Epithelial cell of esophagus (primary cell): ENCODE measurements around the gene SRMS.
A peak's percentile ranks its signal among the peaks of the same experiment; 100 is the strongest.

Source experiments
- DNase-seq: peaks from one replicate; pipeline ENCODE4 v3.0.0; 2010; ENCODE audit warnings: low read depth
- H3K4me3 ChIP-seq: 2 replicates; pipeline ENCODE4 v1.5.1; 2011; ENCODE audit warnings: mild to moderate bottlenecking, low read length, control low read depth
- TF ChIP-seq, protein P1 (sequence below): IDR thresholded peaks from 2 replicates; pipeline ENCODE4 v1.5.1; 2011; ENCODE audit warnings: low read depth, mild to moderate bottlenecking, low read length, control low read depth, inconsistent platforms; ENCODE audit not compliant: insufficient read depth; ENCODE audit errors: missing control alignments

SRMS gene

DNA sequence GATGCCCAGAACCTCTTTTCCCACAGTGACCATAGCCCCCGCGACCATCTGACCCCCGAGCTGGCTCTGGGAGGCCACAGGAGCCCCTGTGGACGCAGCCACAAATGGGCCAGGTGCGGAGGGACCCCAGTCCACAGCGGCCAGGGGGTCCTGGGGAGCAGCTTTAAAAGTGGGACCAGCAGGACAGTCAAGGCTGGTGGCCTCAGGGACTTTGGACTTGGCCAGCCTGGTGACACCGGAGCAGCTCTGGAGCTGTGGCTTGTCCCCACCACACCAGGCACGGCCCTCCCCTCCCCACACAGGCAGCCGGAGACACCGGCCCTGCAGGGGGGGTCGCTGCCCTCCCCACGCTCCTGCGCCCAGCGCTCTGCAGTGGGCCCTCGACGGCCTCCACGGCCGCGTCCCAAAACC, 9.9 kb upstream of the SRMS start:
- TF ChIP-seq, protein P1, sequence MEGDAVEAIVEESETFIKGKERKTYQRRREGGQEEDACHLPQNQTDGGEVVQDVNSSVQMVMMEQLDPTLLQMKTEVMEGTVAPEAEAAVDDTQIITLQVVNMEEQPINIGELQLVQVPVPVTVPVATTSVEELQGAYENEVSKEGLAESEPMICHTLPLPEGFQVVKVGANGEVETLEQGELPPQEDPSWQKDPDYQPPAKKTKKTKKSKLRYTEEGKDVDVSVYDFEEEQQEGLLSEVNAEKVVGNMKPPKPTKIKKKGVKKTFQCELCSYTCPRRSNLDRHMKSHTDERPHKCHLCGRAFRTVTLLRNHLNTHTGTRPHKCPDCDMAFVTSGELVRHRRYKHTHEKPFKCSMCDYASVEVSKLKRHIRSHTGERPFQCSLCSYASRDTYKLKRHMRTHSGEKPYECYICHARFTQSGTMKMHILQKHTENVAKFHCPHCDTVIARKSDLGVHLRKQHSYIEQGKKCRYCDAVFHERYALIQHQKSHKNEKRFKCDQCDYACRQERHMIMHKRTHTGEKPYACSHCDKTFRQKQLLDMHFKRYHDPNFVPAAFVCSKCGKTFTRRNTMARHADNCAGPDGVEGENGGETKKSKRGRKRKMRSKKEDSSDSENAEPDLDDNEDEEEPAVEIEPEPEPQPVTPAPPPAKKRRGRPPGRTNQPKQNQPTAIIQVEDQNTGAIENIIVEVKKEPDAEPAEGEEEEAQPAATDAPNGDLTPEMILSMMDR, result no peak
- DNase-seq, result no peak
- H3K4me3 ChIP-seq, result no peak overlapping the region

DNA sequence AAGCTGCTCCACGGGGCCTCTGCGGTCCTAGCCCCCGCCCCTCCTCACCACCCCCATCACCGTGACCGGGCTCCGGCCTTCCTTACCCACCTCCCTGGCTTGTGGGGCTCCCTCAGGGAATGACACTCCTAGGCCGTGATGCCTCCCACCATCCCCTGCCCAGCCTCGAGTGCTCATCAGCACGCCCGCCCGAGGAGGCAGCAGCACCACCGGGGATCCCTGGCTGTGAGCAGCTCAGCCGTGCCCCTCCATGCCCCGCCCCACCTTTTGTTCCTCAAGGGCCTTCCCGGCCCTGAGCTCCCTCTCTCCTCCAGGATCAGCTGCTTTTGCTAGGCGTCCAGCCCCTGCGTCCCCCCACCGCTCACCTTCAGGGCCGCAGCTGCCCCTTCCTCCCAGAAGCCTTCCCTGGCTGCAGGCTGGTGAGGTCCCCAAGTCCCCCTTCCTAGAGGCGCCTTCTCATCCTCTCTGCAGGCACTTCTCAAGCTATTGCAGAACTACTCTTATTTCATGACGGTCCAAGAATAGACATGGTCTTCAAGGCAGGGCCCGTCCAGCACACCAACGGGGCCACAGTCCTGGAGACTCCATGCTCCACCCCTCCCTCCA, 9.4 kb upstream of the SRMS start:
- no peak for DNase-seq
- H3K4me3 ChIP-seq, result no peak overlapping the region
- TF ChIP-seq, protein P1, result no peak

DNA sequence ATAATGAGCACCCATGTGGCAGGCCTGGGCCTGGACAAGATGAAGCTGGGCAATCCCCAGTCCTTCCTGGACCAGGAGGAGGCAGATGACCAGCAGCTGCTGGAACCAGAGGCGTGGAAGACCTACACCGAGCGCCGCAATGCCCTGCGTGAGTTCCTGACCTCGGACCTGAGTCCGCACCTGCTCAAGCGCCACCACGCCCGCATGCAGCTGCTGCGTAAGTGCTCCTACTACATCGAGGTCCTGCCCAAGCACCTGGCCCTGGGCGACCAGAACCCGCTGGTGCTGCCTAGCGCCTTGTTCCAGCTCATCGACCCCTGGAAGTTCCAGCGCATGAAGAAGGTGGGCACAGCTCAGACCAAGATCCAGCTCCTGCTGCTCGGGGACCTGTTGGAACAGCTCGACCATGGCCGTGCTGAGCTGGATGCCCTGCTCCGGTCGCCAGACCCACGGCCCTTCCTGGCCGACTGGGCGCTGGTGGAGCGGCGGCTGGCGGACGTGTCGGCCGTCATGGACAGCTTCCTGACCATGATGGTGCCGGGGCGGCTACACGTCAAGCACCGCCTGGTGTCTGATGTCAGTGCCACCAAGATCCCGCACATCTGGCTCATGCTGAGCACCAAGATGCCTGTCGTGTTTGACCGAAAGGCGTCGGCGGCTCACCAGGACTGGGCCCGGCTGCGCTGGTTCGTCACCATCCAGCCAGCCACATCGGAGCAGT, 8.3 kb upstream of the SRMS start:
- no peak overlapping the region for H3K4me3 ChIP-seq
- DNase-seq, result no peak
- TF ChIP-seq, protein P1, result no peak

DNA sequence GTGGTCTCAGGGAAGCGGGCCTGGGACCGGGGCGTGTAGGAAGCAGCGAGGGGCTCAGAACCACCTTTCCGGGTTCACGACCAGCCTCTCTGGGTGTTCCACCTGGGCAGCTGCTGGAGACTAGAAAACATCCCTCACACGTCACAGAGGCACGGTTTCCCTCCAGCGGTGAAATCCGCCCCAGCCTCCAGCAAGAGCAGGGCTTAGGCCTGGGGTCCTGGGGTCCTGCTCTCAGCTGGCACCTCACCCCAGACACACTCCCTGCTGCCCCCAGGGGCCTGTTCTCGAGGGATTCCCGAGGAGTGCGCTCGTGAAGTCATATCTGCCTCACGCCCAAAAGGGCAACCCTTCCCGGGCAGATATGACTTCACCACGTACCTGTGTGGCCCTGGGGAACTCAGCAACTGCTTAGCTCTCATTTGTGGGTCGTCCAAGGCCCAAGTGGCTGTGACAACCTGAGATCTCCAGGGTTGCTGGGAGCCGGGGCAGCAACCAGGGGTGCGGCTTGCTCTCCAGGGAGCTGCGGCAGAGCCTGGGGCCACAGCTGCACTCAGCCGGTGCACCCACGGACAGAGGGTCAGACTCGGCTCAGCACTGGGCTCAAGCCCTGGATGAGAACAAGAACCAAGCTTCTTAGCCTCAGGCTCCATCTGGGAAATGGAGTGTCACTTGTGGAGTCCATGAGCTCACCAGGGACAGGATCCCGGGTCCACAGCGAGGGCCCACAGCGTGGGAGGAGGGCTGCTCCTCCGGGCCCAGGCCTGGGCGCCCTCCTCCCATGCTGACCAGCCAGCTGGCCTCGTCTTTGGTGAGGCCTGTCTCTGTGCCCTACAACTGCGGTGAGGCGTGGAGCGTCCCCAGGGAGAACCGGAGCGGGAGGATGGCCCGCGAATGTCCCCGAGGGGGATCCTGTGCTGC, 7.1 kb upstream of the SRMS start:
- no peak for DNase-seq
- TF ChIP-seq, protein P1, result no peak
- H3K4me3 ChIP-seq, result no peak overlapping the region

DNA sequence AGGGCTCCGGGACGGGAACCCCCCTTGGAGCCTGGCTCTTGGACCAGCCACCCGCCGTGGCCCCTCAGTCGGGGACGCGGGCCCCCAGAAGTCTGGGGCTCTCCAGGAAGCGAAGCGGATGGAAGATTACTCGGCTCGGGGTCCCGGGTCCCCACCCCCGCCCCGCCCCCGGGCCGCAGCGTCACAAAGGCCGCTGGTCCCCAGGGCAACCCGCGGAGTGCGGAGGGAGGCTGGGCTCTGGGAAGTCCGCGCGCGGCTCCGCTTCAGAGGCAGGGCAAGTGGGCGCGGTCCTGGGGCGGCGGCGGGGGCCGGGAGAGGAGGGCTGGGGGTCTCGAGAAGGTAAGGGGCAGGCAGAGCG, 6.4 kb upstream of the SRMS start, which contains the start of gene FNDC11:
Gene FNDC11, plus strand, starts transcription at position 227 of the 358 bp plus-strand sequence. CDS start 1,505 bp downstream, outside the sequence.
- DNase-seq, result peak; percentile 20
- TF ChIP-seq, protein P1, result no peak
- peak within 1 kb of the TSS; percentile 44 for H3K4me3 ChIP-seq

DNA sequence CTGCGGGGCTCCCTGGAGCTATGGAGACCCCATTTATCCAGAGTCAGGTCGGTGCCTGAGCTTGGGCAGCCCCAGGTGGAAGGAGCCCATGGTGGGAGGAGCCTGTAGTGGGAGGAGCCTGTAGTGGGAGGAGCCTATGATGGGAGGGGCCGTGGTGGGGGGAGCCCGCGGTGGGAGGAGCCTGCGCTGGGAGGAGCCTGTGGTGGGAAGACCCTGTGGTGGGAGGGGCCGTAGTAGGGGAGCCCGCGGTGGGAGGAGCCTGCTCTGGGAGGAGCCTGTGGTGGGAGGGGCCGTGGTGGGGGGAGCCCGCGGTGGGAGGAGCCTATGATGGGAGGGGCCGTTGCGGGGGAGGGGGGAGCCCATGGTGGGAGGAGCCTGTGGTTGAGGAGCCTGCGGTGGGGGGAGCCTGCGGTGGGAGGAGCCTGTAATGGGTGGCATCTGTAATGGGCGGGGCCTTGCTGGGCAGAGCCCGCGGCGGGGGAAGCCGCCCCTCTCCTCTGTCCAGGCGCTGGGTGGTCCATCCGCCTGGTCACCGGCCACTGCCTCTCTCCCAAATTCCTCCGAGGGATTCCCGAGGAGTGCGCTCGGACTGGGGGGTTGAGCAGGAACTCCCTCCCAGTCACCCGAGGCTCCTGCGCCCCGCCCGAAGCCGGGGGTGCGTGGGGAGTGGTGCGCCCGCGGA, 5.8 kb upstream of the SRMS start:
- peak overlapping the region; percentile 44 for H3K4me3 ChIP-seq
- TF ChIP-seq, protein P1, result no peak
- DNase-seq, result peak; percentile 88
